GM12864 (cell line): ENCODE measurements around the gene USP34.

Experiments used
- DNase-seq: peaks from one replicate; pipeline ENCODE4 v3.0.0-alpha.2; 2011; ENCODE audit warnings: low read depth
- H3K4me3 ChIP-seq: 2 replicates; pipeline ENCODE4 v1.5.1; 2011; ENCODE audit warnings: mild to moderate bottlenecking, low read depth, low read length, control low read depth
- TF ChIP-seq, protein P1 (sequence below): IDR thresholded peaks from 2 replicates; pipeline ENCODE4 v1.5.1; 2011; ENCODE audit warnings: low read depth, mild to moderate bottlenecking, moderate library complexity, low read length, control low read depth, inconsistent platforms; ENCODE audit errors: missing control alignments

Gene USP34

DNA sequence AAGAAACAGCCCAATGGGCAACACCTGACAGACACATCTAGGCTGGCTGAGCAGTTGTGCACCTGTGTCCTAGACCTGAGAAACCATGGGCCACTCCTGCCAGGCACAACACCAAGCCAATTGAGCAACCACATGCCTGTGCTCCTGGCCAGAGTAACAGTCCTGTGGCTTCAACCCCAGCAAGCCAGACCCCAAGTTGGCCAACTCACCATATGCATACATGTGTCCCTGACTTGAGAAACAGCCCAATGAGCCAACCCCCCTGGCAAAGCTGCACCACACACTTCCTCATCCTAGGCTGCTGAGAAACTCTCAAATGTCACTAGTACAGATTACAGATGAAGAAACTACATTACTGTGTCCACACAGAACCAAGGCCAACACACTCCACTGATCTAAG, 36.6 kb downstream of the USP34 start:
- TF ChIP-seq, protein P1, sequence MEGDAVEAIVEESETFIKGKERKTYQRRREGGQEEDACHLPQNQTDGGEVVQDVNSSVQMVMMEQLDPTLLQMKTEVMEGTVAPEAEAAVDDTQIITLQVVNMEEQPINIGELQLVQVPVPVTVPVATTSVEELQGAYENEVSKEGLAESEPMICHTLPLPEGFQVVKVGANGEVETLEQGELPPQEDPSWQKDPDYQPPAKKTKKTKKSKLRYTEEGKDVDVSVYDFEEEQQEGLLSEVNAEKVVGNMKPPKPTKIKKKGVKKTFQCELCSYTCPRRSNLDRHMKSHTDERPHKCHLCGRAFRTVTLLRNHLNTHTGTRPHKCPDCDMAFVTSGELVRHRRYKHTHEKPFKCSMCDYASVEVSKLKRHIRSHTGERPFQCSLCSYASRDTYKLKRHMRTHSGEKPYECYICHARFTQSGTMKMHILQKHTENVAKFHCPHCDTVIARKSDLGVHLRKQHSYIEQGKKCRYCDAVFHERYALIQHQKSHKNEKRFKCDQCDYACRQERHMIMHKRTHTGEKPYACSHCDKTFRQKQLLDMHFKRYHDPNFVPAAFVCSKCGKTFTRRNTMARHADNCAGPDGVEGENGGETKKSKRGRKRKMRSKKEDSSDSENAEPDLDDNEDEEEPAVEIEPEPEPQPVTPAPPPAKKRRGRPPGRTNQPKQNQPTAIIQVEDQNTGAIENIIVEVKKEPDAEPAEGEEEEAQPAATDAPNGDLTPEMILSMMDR: no peak
- DNase-seq: no peak
- H3K4me3 ChIP-seq: no peak overlapping the region

- H3K4me3 ChIP-seq: no peak overlapping the region
- no peak for DNase-seq
- TF ChIP-seq, protein P1: peak; percentile 9
Observed at GRCh38 chr2:61433606-61434005, 37.3 kb downstream of the USP34 start.

- TF ChIP-seq, protein P1: no peak
- no peak for DNase-seq
- H3K4me3 ChIP-seq: no peak overlapping the region
Observed at GRCh38 chr2:61432990-61433389, 37.9 kb downstream of the USP34 start.

DNA sequence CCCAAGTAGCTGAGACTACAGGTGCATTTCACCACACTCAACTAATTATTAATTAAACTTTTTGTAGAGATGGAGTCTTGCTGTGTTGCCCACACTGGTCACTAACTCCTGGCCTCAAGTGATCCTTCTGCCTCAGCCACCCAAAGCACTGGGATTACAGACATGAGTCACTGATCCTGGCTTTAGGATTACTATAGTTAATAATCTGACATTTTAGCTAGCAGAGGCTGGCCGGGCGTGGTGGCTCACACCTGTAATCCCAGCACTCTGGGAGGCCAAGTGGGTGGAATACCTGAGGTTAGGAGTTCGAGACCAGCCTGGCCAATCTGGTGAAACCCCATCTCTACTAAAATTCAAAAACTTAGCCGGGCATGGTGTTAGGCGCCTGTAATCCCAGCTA, 39.5 kb downstream of the USP34 start:
- TF ChIP-seq, protein P1: no peak
- no peak overlapping the region for H3K4me3 ChIP-seq
- DNase-seq: no peak

GRCh38 chr2:61426267-61426897, 44.5 kb downstream of the USP34 start:
- DNase-seq: peak; percentile 53
- no peak overlapping the region for H3K4me3 ChIP-seq
- TF ChIP-seq, protein P1: peak; percentile 92

GRCh38 chr2:61425605-61426155, 45.2 kb downstream of the USP34 start:
- no peak overlapping the region for H3K4me3 ChIP-seq
- TF ChIP-seq, protein P1: no peak
- DNase-seq: no peak

GRCh38 chr2:61423714-61424113, 47.2 kb downstream of the USP34 start:
- H3K4me3 ChIP-seq: no peak overlapping the region
- no peak for DNase-seq
- TF ChIP-seq, protein P1: no peak
